GM19452 (cell line): ENCODE results near the gene C2CD5.
A peak's percentile ranks its signal among the peaks of the same experiment; 100 is the strongest.
"Not testable (repeated sequence)": the region's sequence is repeated elsewhere in the genome, so short reads cannot be mapped to it uniquely, and the experiment has no call there.

Source experiments
- ATAC-seq: cut with Tn5 transposase; IDR thresholded peaks from one replicate; pipeline ENCODE4 v1.9.1; 2021; ENCODE audit not compliant: unreplicated experiment

Gene C2CD5, protein sequence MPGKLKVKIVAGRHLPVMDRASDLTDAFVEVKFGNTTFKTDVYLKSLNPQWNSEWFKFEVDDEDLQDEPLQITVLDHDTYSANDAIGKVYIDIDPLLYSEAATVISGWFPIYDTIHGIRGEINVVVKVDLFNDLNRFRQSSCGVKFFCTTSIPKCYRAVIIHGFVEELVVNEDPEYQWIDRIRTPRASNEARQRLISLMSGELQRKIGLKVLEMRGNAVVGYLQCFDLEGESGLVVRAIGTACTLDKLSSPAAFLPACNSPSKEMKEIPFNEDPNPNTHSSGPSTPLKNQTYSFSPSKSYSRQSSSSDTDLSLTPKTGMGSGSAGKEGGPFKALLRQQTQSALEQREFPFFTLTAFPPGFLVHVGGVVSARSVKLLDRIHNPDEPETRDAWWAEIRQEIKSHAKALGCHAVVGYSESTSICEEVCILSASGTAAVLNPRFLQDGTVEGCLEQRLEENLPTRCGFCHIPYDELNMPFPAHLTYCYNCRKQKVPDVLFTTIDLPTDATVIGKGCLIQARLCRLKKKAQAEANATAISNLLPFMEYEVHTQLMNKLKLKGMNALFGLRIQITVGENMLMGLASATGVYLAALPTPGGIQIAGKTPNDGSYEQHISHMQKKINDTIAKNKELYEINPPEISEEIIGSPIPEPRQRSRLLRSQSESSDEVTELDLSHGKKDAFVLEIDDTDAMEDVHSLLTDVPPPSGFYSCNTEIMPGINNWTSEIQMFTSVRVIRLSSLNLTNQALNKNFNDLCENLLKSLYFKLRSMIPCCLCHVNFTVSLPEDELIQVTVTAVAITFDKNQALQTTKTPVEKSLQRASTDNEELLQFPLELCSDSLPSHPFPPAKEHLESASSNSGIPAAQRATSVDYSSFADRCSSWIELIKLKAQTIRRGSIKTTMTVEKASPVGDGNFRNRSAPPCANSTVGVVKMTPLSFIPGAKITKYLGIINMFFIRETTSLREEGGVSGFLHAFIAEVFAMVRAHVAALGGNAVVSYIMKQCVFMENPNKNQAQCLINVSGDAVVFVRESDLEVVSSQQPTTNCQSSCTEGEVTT

GRCh38 chr12:22544038-22544979 is at the start of gene C2CD5:
TSS of gene C2CD5 (minus strand) at chr12:22544542. CDS start at chr12:22544150, 392 bp downstream.
- peak; percentile 66 for ATAC-seq

DNA sequence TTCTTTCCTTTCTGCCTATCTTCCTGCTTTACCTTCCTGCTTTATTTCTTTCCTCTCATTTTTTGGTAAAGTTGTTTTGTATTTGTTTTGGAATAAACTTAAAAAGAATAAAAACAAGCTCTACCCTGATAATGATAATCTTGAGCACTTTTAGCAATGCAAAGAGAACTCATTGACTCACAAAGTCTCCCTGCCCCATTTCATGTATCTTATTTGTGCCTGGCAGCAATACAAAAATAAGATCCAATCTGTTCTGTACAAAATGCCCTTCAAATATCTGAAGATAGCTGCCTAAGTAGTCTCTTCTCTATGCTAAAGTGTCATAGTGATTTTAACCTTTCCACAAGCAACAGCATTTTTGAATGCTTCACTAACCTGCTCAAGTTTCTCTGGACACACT is 49.5 kb upstream of the C2CD5 start:
- no peak for ATAC-seq

GRCh38 chr12:22588817-22589216 is 44.5 kb upstream of the C2CD5 start:
- no peak for ATAC-seq

- no peak for ATAC-seq
Observed at GRCh38 chr12:22578328-22578727, 34.0 kb upstream of the C2CD5 start.

- no peak for ATAC-seq
Observed at GRCh38 chr12:22577667-22578066, 33.3 kb upstream of the C2CD5 start.

- ATAC-seq = no peak
Observed at GRCh38 chr12:22576473-22576872, 32.1 kb upstream of the C2CD5 start.

DNA sequence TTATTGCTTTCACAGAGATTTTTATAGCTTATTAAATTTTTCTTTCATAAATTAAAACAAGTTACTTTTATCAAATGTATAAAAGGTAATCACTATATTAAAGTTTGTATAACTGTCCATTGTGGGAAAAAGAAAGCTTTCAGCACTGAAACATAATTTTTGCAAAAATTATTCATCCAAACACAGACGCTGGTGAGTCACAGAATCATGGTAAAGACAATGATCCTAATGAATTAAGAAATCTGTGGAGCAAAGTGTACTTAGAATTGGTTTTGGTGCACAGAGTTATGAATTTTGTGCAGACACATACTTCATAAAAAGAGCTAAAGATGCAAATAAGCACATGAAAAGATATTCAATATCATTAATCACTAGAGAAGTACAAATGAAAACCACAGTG is 31.7 kb upstream of the C2CD5 start:
- ATAC-seq = no peak

- ATAC-seq = no peak
Observed at GRCh38 chr12:22574921-22575320, 30.6 kb upstream of the C2CD5 start.

DNA sequence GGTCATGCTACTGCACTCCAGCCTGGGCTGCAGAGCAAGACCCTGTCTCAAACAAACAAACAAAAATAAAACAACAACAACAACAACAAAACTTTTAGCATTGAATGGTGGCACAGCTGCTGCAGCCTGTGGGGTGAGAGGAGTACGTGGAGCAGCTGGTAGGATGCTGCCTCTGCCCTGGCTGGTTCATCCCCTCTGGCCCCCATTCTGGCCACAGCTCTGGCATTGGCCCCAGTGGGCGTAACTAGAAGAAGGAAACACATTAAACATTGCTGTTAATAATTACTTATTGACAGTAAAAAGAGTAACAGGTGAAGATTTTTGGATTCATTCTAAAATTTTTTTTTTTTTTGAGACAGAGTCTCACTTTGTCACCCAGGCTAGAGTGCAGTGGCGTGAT is 28.8 kb upstream of the C2CD5 start:
- ATAC-seq = no peak

GRCh38 chr12:22569253-22569652 is 24.9 kb upstream of the C2CD5 start:
- ATAC-seq = no peak

DNA sequence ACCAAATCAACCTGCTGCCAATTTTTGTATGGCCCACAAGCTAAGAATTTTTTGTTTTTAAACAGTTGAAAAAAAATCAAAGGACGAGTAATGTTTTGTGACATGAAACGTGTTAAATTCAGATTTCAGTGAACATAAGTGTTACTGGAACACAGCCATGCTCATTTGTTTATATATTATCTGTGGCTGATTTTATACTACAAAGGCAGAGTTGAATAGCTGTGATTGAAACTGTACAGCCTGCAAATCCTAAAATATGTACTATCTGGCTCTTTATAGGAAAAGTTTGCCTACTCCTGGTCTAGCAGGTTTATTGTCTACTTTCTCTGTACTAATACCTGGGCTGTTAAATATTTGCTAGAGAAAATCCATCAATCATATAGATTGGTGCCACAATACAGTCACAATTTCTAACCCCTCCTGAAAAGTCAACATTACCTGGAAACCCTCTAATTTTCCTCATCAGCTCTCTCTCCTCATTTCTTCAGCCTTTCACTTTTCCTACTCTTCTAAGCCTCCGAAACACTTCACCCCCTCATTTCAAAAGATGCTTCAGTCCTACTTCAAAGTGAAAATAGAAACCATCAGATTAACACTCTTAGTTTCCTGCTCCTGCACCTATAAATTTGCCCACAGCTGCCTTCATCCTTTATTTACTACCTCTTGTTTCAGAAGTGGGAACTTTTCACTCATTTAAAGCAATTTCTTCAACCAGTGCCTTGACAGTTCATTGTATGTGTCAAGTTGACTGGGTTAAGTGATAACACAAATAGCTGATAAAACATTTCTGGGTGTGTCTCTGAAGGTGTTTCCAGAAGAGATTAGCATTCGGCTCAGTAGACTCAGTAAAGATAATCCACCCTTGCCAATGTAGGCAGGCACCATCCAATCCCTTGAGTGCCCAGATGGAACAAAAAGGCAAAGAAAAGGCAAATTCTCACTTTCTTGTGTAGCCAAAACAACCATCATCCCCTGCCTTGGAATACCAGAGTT is 18.0 kb upstream of the C2CD5 start:
- ATAC-seq = no peak

DNA sequence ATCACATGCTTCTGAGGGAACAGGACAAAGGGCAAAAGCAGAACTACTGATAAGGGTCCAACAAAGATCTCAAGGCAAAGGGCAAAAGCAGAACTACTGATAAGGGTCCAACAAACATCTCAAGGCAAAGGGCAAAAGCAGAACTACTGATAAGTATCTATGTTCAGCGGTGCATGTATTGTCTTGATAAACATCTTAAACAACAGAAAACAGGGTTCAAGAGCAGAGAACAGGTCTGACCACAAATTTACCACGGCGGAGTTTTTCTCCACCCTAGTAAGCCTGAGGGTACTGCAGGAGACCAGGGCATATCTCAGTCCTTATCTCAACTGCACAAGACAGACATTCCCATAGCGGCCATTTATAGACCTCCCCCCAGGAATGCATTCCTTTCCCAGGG is 10.4 kb upstream of the C2CD5 start:
- ATAC-seq = not testable (repeated sequence)

DNA sequence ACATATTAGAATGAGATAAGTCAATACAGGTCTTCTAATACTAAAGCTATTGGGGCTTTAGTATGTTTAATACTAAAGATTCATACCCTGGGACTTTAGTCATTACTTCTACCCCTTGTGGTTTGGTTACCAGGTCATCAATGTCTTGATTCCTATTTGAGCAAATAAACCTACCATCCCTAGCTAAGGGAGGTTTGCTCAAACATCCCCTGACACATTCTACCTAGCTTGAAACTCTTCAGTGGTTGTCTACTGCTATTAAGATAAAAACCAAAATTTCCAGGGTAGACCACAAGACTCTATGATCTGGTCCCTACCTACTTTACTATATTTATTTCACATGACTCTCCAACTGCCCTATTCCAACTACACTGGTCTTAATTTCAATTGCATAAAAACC is 7.3 kb upstream of the C2CD5 start:
- ATAC-seq = no peak

- no peak for ATAC-seq
Observed at GRCh38 chr12:22545255-22545654, 913 bp upstream of the C2CD5 start.

DNA sequence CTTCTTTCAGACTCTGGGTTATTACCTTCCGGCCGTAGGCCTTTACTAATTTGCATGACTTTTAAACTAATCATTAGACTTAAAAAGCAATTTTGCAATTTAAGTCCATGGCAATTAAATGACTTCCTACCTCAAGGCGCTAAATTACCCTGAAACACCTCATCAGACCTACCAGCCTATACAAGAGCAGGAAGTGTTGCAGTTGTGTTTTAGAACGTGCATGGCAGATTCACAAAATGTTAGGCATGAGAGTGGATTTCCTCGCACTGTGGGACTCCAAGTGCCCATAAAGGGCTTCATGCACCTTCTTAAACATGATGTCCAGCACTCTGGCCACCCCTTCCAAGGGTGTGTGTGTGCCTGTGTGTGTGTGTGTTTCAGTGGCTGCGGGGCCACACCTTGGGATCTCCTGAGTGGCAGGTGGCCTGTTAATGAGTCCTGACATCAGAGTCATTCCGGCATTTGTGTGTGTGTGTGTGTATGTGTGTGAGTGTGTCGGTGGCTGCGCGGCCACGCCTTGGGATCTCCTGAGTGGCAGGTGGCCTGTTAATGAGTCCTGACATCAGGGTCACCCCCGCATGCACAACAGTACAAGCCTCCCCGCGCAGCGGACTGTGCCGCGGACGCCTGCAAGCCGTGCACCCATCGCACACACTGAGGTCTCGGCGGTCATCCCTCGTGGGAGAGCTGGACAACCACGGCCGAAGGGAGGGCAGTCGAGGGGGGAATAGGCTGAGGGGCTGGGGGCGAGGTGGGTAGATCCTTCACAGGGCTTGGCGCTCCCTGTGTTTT is 900 bp downstream of the C2CD5 start:
- peak; percentile 48 for ATAC-seq

DNA sequence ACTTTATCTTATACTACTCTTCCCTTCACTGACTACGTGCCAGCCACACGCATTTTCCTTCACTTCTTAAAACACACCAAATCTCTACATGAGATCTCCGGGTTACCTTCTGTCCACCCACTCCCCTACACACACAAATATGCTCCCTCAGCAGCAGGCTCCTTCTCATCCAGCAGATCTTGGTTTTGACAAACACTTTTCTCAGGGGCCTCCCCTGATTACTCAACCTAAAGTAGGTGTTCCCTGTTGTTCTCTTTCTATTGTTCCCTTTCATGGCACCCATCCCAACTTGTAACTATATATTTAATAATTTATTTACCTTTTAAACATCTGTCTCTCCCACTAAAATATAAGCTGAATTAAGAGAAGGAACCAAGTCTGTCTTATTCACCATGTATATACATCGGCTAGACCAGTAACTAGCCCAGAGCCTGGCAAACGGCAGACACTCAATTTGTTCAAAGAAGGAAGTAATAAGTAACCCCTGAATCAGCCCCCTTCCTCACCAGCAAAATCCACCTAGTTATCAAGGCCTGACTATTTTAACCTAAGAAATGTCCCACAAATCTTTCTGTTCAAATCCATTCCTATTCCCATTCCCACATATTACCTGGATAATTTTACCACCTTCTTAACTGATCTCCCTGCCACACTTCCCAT is 2.7 kb downstream of the C2CD5 start:
- ATAC-seq = no peak

- no peak for ATAC-seq
Observed at GRCh38 chr12:22539055-22539454, 5.3 kb downstream of the C2CD5 start.

DNA sequence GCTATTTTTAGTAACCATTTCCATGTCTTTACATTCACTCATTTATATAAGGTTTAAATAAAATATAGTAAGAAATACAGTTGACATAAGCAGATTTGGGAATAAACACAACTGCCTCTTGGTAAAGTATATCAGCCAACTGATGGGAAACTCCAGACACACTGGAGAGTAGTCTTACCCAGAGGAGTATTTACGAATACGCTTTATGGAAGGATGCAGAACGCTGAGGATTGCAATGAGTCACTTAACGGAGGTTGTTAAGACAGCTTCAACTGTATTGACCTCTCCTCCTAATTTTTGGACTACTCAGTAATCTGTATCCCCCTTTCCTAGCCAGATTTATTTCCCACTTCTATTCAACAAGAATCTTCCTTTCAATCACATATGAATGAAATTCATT is 6.0 kb downstream of the C2CD5 start:
- ATAC-seq = no peak
